ENCODE data around the gene TLCD5. TPM values are rescaled to one million over a fixed set of nuclear protein-coding genes. Genes with fewer than 3 reads are reported as not detected.

The TLCD5 gene
- total and polyA plus RNA-seq, 2 donors from 2014 or later, result 4.9 to 6.0 TPM

DNA sequence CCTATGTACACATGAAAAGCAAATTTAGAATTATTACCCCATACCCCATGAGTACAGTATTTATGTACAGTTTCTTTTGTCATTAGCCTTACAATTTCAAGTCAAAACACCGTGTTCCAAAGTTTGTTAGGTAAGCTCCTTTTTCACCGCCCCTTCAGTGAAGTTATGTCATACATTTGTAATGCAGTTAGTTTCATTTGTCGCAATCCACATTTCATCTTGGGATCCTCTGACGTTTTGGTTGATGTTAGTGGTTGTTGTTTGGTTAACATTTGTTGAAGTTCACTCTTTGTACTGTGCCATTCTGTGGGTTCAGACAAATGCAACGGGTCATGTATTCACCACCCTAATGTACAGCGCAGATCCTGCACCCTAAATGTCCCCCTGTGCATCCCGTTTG lies 56.3 kb downstream of the TLCD5 start:
- intact Hi-C loops (cut with DNase I), result no loop called here
- no peak for DNase-seq
- peaks cover 0 to 18% (median 5%) of the 10 kb centered on the region in 3 donors for H3K4me1 ChIP-seq (ENCODE audit: control insufficient read depth in 2 of 3, insufficient read depth in 2 of 3, low read depth in 1 of 3, low read length in 3 of 3)

More for the DNA sequence above, 56.3 kb downstream of the TLCD5 start:
- FAIRE-seq, result no peak
- Histone ChIP-seq H3K27me3 (ENCODE audit: control insufficient read depth, insufficient read depth, low read length) (no peaks in the 10 kb centered on the region), H3K27ac (ENCODE audit: low read depth in 2 of 2, low read length in 2 of 2) (no peak overlapping the region), H3K36me3 (ENCODE audit: control insufficient read depth in 2 of 3, insufficient read depth in 3 of 3, low read length in 3 of 3) (no peaks in the 10 kb centered on the region), H3K9me3 (ENCODE audit: control insufficient read depth in 2 of 3, insufficient read depth in 1 of 3, low read length in 3 of 3) (peaks cover 0 to 5% (median 0%) of the 10 kb centered on the region in 3 donors), H3K9ac (ENCODE audit: low read length in 3 of 3) (no peak overlapping the region), H3K4me3 (ENCODE audit: low read length in 3 of 3) (no peak overlapping the region)
- TF ChIP-seq, protein P1, sequence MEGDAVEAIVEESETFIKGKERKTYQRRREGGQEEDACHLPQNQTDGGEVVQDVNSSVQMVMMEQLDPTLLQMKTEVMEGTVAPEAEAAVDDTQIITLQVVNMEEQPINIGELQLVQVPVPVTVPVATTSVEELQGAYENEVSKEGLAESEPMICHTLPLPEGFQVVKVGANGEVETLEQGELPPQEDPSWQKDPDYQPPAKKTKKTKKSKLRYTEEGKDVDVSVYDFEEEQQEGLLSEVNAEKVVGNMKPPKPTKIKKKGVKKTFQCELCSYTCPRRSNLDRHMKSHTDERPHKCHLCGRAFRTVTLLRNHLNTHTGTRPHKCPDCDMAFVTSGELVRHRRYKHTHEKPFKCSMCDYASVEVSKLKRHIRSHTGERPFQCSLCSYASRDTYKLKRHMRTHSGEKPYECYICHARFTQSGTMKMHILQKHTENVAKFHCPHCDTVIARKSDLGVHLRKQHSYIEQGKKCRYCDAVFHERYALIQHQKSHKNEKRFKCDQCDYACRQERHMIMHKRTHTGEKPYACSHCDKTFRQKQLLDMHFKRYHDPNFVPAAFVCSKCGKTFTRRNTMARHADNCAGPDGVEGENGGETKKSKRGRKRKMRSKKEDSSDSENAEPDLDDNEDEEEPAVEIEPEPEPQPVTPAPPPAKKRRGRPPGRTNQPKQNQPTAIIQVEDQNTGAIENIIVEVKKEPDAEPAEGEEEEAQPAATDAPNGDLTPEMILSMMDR (IDR thresholded peaks at IDR 0.05; ENCODE audit: borderline replicate concordance, extremely low read depth, insufficient read depth), result no peak

Other genes starting within 250 kb of the TLCD5 start
- gene TRIM29, start 187.2 kb upstream of the TLCD5 start, total RNA-seq, result 32.9 TPM
- 0.65 TPM for gene TRIM29, start 187.2 kb upstream of the TLCD5 start, polyA plus RNA-seq (ENCODE audit: insufficient read depth, low read depth, low replicate concordance)
- gene OAF, start 114.3 kb upstream of the TLCD5 start, total RNA-seq, result 48.2 TPM
- 78.1 TPM for gene OAF, start 114.3 kb upstream of the TLCD5 start, polyA plus RNA-seq (ENCODE audit: insufficient read depth, low read depth, low replicate concordance)
- 0.85 TPM for gene POU2F3, start 85.2 kb upstream of the TLCD5 start, total RNA-seq
- 1.2 TPM for gene POU2F3, start 85.2 kb upstream of the TLCD5 start, polyA plus RNA-seq (ENCODE audit: insufficient read depth, low read depth, low replicate concordance)
- gene ARHGEF12, start 11.1 kb downstream of the TLCD5 start, total RNA-seq, result 161 TPM
- gene ARHGEF12, start 11.1 kb downstream of the TLCD5 start, polyA plus RNA-seq (ENCODE audit: insufficient read depth, low read depth, low replicate concordance), result 21.1 TPM
- 0.25 TPM for gene GRIK4, start 186.4 kb downstream of the TLCD5 start, total RNA-seq
- gene GRIK4, start 186.4 kb downstream of the TLCD5 start, polyA plus RNA-seq (ENCODE audit: insufficient read depth, low read depth, low replicate concordance), result not detected